Coronary artery (tissue), 2 donors: ENCODE results near the gene SPON2.
"Not testable (repeated sequence)": the region's sequence is repeated elsewhere in the genome, so short reads cannot be mapped to it uniquely, and the experiment has no call there.

Experiments used
- DNase-seq: peaks from one replicate; pipeline ENCODE4 v3.0.0-alpha.2; 2017; ENCODE audit warnings: low spot score
- H3K27ac ChIP-seq, 2 donors: fragments of 200-600 bp; sonication (generic); one replicate each; pipeline ENCODE4 v1.5.1; 2016 to 2019
- H3K4me3 ChIP-seq: fragments of 200-600 bp; sonication (generic); 2 replicates; pipeline ENCODE4 v1.5.1; 2016; ENCODE audit warnings: mild to moderate bottlenecking, moderate library complexity
- CTCF ChIP-seq: fragments of 200-600 bp; sonication (generic); IDR thresholded peaks from one replicate; pipeline ENCODE4 v1.5.1; 2019; ENCODE audit warnings: antibody characterized with exemption

The SPON2 gene

DNA sequence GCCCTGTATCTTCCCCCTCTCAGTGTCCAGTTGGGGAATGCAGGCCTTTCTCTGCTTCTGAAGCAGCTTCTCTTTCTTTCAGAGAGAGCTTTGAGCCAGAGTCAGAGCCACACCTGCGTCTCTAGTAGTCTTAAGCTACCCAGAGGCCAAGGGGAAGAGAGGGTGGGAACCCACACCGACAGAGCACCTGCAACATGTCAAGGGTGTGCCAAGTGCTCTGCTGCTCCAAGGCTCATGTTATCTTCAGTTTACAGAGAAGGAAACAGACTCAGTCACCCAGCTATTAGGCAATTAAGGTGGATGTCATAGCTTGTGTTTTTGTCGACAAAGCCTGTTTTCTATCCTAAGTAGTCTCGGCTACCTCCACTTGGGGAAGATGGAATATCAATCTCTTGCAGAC is 36.3 kb downstream of the SPON2 start:
- DNase-seq = no peak
- Histone ChIP-seq H3K27ac (no peak overlapping the region), H3K4me3 (no peak overlapping the region)
- no peak for TF ChIP-seq CTCF

DNA sequence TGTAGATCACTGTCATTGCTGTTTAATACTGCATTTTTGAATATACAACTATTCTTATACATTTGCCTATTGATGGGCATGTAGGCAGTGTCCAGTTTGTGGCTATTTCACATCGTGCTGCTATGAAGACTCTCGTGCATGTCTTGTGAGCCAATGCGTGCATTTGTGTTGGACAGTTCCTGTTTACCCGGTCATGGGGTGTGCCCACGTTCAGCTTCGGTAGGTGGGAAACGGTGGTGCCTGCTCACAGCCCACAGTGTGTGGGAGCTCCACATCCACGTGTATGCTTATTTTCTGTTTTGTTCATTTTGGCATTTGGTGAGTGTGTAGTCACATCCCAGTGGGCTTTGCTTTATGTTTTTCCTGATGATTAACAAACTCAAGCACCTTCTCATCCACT is 39.4 kb downstream of the SPON2 start:
- H3K27ac ChIP-seq = no peak overlapping the region

DNA sequence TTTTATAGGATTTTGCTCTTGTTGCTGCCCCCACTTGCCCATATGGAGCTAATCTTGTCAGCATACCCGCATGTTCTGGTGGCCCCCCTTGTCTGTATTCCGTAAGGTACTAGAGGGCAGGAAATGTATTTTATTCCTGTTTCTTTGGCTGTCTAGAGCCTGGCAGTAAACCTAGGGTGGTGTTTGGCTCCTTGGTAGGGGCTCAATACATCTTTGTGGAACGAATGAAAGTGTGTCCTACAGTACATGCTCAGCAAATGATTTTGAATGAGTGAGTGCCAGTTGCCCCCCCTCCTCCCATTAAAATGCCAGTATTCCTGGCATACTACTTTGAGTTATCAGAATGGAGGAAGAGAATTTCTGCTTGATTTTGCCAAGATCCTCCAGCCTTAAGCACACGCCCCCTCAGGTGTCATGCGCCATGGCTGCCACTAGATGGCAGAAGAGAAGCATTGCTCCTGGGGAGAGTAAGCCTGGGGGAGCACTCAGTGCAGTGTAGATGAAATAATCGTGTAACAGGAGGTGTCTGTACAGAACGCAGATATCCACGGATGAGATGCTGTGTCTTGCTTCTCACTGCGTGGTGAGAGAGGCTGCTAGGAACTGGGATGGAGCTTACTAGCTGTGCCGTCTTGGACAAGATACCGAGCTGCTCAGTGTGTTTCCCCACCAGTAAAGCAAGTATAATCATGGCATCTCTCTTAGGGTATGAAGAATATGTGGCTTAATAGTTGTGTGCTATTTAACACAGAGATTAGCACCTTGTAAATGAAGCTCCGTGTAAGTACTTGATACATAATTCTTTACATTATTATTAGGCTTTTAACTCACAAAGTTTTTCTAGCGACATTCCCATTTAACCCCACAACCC is 41.8 kb downstream of the SPON2 start:
- Histone ChIP-seq H3K27ac (no peak overlapping the region), H3K4me3 (no peak overlapping the region)
- peak; percentile 98 for TF ChIP-seq CTCF
- DNase-seq = no peak

More for the DNA sequence above, 39.4 kb downstream of the SPON2 start:
- TF ChIP-seq CTCF = no peak
- DNase-seq = no peak
- H3K4me3 ChIP-seq = no peak overlapping the region

GRCh38 chr4:1126506-1126905 is 45.9 kb downstream of the SPON2 start:
- Histone ChIP-seq H3K27ac (no peak overlapping the region), H3K4me3 (no peak overlapping the region)
- TF ChIP-seq CTCF = no peak
- no peak for DNase-seq

DNA sequence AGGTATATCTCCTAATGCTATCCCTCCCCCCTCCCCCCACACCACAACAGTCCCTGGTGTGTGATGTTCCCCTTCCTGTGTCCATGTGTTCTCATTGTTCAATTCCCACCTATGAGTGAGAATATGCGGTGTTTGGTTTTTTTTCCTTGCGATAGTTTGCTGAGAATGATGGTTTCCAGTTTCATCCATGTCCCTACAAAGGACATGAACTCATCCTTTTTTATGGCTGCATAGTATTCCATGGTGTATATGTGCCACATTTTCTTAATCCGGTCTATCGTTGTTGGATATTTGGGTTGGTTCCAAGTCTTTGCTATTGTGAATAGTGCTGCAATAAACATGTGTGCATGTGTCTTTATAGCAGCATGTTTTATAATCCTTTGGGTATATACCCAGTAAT is 46.9 kb downstream of the SPON2 start:
- not testable (repeated sequence) for H3K4me3 ChIP-seq, DNase-seq, H3K27ac ChIP-seq

DNA sequence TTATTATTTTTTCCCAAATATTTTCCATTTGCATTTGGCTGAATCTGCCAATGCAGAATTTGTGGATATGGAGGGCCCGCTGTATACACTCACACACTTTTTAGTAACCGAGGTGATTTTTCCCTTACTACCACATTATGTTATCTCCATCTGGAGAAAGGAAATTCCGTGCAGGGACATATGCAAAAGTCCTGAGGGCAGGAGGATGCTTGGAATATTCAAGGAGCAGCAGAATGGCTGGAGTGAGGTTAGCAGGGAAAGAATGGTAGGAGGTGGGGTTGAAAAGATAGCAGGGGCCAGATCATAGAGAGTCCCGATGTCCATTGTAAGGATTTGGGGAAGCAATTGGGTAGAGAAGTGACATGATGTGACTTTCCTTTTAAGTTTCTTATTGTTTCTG is 47.6 kb downstream of the SPON2 start:
- no peak for TF ChIP-seq CTCF
- no peak overlapping the region for H3K4me3 ChIP-seq
- DNase-seq = no peak
- no peak overlapping the region for H3K27ac ChIP-seq

GRCh38 chr4:1122505-1122904 is 49.9 kb downstream of the SPON2 start:
- Histone ChIP-seq H3K27ac (no peak overlapping the region), H3K4me3 (no peak overlapping the region)
- no peak for DNase-seq
- no peak for TF ChIP-seq CTCF
